Stimulated activated CD8-positive, alpha-beta memory T cell treated with anti-CD3 and anti-CD28 coated beads, Interleukin-4, amount 100 ng/mL, for 24 hours (primary cell): ENCODE data around the gene SLC37A4.
"Not testable (repeated sequence)": the region's sequence is repeated elsewhere in the genome, so short reads cannot be mapped to it uniquely, and the experiment has no call there.

Source experiments
- DNase-seq: peaks from one replicate; pipeline ENCODE4 v3.0.0-alpha.2; 2020; ENCODE audit warnings: low read depth

The SLC37A4 gene

GRCh38 chr11:119030329-119031047 is at the start of gene SLC37A4:
Gene SLC37A4, minus strand, starts transcription at chr11:119030877.
- DNase-seq = peak; percentile 99

GRCh38 chr11:119078675-119079420 is 48.2 kb upstream of the SLC37A4 start:
- no peak for DNase-seq

- DNase-seq = no peak
Observed at GRCh38 chr11:119077839-119078238, 47.2 kb upstream of the SLC37A4 start.

- peak; percentile 97 for DNase-seq
Observed at GRCh38 chr11:119067371-119068222, 36.9 kb upstream of the SLC37A4 start, which contains the start of gene VPS11. Gene VPS11, plus strand, starts transcription at chr11:119067818. Its CDS starts 6 bp downstream, at chr11:119067824.

- peak; percentile 6 for DNase-seq
Observed at GRCh38 chr11:119065369-119065768, 34.7 kb upstream of the SLC37A4 start.

GRCh38 chr11:119062779-119063178 is 32.1 kb upstream of the SLC37A4 start:
- no peak for DNase-seq

GRCh38 chr11:119061256-119061655 is 30.6 kb upstream of the SLC37A4 start:
- DNase-seq = no peak

GRCh38 chr11:119059128-119059527 is 28.5 kb upstream of the SLC37A4 start:
- not testable (repeated sequence) for DNase-seq

- peak; percentile 99 for DNase-seq
Observed at GRCh38 chr11:119057000-119057769, 26.5 kb upstream of the SLC37A4 start, which contains the start of gene HYOU1. Gene HYOU1, minus strand, starts transcription at chr11:119057205. Its CDS starts 1,045 bp downstream, at chr11:119056160.

GRCh38 chr11:119056421-119056999 is 25.8 kb upstream of the SLC37A4 start:
- peak; percentile 7 for DNase-seq

GRCh38 chr11:119055901-119056300 is 25.2 kb upstream of the SLC37A4 start:
- no peak for DNase-seq

GRCh38 chr11:119054418-119054817 is 23.7 kb upstream of the SLC37A4 start:
- no peak for DNase-seq

- DNase-seq = no peak
Observed at GRCh38 chr11:119052163-119052814, 21.6 kb upstream of the SLC37A4 start.

- DNase-seq = no peak
Observed at GRCh38 chr11:119051440-119052162, 20.9 kb upstream of the SLC37A4 start.

GRCh38 chr11:119049081-119049480 is 18.4 kb upstream of the SLC37A4 start:
- no peak for DNase-seq

GRCh38 chr11:119048644-119049043 is 18.0 kb upstream of the SLC37A4 start:
- no peak for DNase-seq

GRCh38 chr11:119047205-119047604 is 16.5 kb upstream of the SLC37A4 start:
- DNase-seq = no peak

- DNase-seq = no peak
Observed at GRCh38 chr11:119046489-119046888, 15.8 kb upstream of the SLC37A4 start.

- DNase-seq = no peak
Observed at GRCh38 chr11:119044708-119045107, 14.0 kb upstream of the SLC37A4 start.

GRCh38 chr11:119042927-119043326 is 12.2 kb upstream of the SLC37A4 start:
- DNase-seq = no peak
